GM12891 (cell line): ENCODE results near the gene NEDD8.

Experiments
- DNase-seq: peaks from one replicate; pipeline ENCODE4 v3.0.0; 2011; ENCODE audit warnings: low spot score; ENCODE audit not compliant: insufficient read length
- FAIRE-seq: peaks from 2 replicates; lab custom pipeline; 2011; peaks lifted over from hg19 to GRCh38; lab: Jason Lieb, UNC
- PAX5 ChIP-seq: IDR thresholded peaks from 2 replicates; pipeline ENCODE4 v1.6.1; 2011; ENCODE audit warnings: low read length, moderate library complexity, mild to moderate bottlenecking; ENCODE audit not compliant: insufficient read depth, severe bottlenecking
- POLR2A ChIP-seq: IDR thresholded peaks from 2 replicates; pipeline ENCODE4 v1.6.1; 2011; ENCODE audit warnings: low read depth, low read length, control low read depth
- POLR2AphosphoS5 ChIP-seq: IDR thresholded peaks from 2 replicates; pipeline ENCODE4 v1.6.1; 2011; ENCODE audit warnings: low read depth, low read length, control low read depth
- POU2F2 ChIP-seq: IDR thresholded peaks from 2 replicates; pipeline ENCODE4 v1.6.1; 2011; ENCODE audit warnings: low read depth, mild to moderate bottlenecking, control low read depth, low read length, moderate library complexity
- SPI1 ChIP-seq: IDR thresholded peaks from 2 replicates; pipeline ENCODE4 v1.6.1; 2011; ENCODE audit warnings: low read depth, low read length, control low read depth
- TAF1 ChIP-seq: IDR thresholded peaks from 2 replicates; pipeline ENCODE4 v1.6.1; 2011; ENCODE audit warnings: low read depth, low read length, control low read depth

NEDD8 gene

DNA sequence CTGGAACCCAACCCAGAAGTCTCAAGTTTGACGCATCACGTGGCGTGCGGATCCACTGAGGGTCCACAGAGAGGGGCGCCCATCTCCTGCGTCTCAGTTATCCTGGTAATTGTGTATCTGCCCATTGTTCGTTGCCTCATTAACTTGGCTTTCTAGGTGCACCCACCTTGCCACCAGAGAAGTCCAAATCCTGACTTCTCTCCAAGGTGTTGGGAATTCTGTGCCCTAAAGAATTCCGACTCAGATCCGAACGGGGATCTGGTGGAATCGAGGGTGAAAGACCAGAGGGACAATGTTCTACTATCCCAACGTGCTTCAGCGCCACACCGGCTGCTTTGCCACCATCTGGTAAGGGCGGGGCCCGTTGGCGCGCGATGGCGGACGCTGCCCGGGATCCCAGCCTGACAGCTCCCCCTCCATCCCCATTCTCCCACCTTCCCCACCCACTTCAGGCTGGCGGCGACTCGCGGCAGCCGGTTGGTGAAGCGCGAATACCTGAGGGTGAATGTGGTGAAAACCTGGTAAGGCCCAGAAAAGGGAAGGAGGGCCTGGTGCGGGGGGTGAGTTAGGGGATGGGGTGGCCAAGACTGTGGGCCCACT is 59.8 kb downstream of the NEDD8 start:
- DNase-seq (no peak), FAIRE-seq (peak; percentile 57)
- TF ChIP-seq TAF1 = no peak
- no peak for TF ChIP-seq POU2F2
- TF ChIP-seq PAX5 = no peak

DNA sequence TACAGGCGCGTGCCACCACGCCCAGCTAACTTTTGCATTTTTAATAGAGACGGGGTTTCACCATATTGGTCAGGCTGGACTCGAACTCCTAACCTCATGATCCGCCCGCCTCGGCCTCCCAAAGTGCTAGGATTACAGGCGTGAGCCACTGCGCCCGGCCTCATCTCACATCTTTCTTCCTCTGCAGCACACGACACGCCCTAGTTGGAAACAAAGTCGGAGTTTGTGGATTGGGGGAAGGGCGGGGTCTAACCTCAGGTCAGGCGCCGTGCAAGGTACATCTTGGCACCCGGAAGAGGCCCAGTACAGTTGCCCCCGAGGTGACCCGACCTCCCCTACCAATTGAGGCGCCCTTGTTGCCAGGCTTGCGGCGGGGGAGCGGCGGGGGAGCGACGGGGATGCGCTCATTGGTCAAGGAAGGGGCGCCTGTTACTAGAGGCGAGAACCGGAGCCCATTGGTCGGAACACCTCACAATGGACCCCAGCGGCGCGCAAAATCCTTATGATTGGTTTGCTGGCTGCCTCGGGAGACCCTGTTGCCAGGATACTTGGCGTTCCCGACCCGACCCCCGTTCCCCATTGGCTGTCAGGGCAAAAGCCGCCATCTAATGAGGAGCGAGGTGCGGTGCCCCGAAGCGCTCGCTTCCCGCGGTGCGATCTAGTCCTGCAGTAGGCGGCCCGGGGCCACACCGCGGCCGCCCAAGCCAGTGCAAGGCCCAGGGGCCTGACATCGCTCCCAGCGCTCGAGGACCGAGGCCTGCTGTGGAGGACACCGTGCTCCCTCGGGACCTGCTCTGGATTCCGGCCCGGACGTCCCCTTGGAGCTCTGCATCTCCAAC is 60.5 kb downstream of the NEDD8 start, which contains the start of gene REC8:
TSS of gene REC8 (plus strand) at position 659 of the 839 bp plus-strand sequence. CDS start 473 bp downstream, outside the sequence.
- peak; percentile 95 for DNase-seq
- TF ChIP-seq POLR2AphosphoS5 = peak; percentile 92
- TF ChIP-seq POLR2A = peak; percentile 85
- TF ChIP-seq SPI1 = no peak
- TF ChIP-seq POU2F2 = peak; percentile 77
- peak; percentile 34; the same call in 1 of the 2 replicates for TF ChIP-seq TAF1
- TF ChIP-seq PAX5 = peak; percentile 47
- peak; percentile 94 for FAIRE-seq

DNA sequence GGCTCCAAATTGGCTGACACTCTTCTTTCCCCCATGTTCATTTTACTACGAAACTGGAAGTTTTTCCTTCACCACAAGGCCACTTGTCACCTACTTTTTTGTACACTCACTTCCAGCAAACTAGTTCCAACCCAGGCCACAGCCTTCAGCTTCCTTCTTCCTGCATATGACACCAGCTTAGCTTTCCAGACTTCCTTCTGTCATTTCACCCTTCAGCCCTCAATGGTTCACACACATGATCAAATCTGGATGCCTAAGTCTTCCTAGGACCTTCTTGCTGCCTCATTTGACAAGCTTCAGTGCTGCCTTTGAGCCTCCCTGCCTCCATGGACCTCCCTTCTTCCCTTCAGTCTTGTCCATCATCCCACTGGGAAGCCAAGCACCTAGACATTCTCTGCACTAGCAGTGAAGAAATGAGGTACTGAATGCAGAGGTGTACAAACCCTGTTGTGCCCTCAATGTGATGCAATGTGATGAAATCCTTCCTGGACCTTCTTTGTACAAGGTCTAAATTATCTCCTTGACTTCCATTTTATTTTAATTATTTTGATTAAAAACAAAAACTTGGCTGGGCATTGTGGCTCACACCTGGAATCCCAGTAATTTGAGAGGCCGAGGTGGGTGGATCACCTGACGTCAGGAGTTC is 64.6 kb downstream of the NEDD8 start:
- FAIRE-seq (no peak), DNase-seq (no peak)
- no peak for TF ChIP-seq PAX5
- no peak for TF ChIP-seq SPI1
- no peak for TF ChIP-seq TAF1
- peak; percentile 79; the same call in 1 of the 2 replicates for TF ChIP-seq POLR2AphosphoS5
- TF ChIP-seq POLR2A = no peak
- TF ChIP-seq POU2F2 = no peak
